ENCODE measurements around the gene SLC16A10. TPM values are rescaled to one million over a fixed set of nuclear protein-coding genes. Genes with fewer than 3 reads are reported as not detected.

The SLC16A10 gene
- total and polyA plus RNA-seq, 2 of the 4 experiments (the other 2 are of a cell fraction) = not detected

- no peaks in the 10 kb centered on the region for H3K4me1 ChIP-seq (ENCODE audit: control insufficient read depth, insufficient read depth, low read length)
- no peaks in the 10 kb centered on the region for H3K36me3 ChIP-seq (ENCODE audit: control insufficient read depth, insufficient read depth, low read length)
- no peak overlapping the region for H3K18ac ChIP-seq (ENCODE audit: low read depth, low read length)
- H2BK20ac ChIP-seq (ENCODE audit: low read depth, low read length) = no peak overlapping the region
- no peak overlapping the region for H2AFZ ChIP-seq (replicated peaks; ENCODE audit: low read length, poor library complexity)
- H2BK15ac ChIP-seq (ENCODE audit: low read depth, low read length) = no peak overlapping the region
- ATAC-seq (ENCODE audit: low read depth) = no peak
- no peak overlapping the region for H3K14ac ChIP-seq (replicated peaks; ENCODE audit: low read depth, low read length)
- H4K91ac ChIP-seq (ENCODE audit: insufficient read depth, low read depth, low read length) = no peak overlapping the region
- ChIA-PET POLR2A (ENCODE audit: unreplicated experiment) (interaction anchor here (0.5 kb wide), 1 partner anchor 61 kb away, joined by 3 read pairs; no protein-coding TSS in a partner anchor), CTCF (no interaction called here)
- no peak overlapping the region for H3K56ac ChIP-seq (ENCODE audit: extremely low read depth, insufficient read depth, low read length)
- TF ChIP-seq, protein P1, sequence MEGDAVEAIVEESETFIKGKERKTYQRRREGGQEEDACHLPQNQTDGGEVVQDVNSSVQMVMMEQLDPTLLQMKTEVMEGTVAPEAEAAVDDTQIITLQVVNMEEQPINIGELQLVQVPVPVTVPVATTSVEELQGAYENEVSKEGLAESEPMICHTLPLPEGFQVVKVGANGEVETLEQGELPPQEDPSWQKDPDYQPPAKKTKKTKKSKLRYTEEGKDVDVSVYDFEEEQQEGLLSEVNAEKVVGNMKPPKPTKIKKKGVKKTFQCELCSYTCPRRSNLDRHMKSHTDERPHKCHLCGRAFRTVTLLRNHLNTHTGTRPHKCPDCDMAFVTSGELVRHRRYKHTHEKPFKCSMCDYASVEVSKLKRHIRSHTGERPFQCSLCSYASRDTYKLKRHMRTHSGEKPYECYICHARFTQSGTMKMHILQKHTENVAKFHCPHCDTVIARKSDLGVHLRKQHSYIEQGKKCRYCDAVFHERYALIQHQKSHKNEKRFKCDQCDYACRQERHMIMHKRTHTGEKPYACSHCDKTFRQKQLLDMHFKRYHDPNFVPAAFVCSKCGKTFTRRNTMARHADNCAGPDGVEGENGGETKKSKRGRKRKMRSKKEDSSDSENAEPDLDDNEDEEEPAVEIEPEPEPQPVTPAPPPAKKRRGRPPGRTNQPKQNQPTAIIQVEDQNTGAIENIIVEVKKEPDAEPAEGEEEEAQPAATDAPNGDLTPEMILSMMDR (conservative IDR thresholded peaks at IDR 0.05; ENCODE audit: low read depth, low read length) = no peak
- TF ChIP-seq RFX5 (IDR thresholded peaks at IDR 0.05; ENCODE audit: low read depth, low read length) (no peak), MXI1 (IDR thresholded peaks at IDR 0.05; ENCODE audit: borderline replicate concordance, low read depth, low read length) (no peak), SMC3 (IDR thresholded peaks at IDR 0.05; ENCODE audit: low read depth, low read length) (no peak), MAFK (IDR thresholded peaks at IDR 0.05; ENCODE audit: low read depth, low read length) (no peak), CEBPB (IDR thresholded peaks at IDR 0.05; ENCODE audit: low read depth, low read length) (0 out of 2 replicates have a peak, but pooled peaks have one; percentile 23), CHD1 (IDR thresholded peaks at IDR 0.05; ENCODE audit: low read depth, low read length) (no peak)
- dilution Hi-C loops (cut with HindIII; ENCODE audit: low sequenced_read_pairs, unreplicated experiment) = no loop called here
- H3K9ac ChIP-seq (ENCODE audit: low read depth, low read length) = no peak overlapping the region
- no peak overlapping the region for H3K4me3 ChIP-seq (ENCODE audit: insufficient read depth, low read depth, low read length)
- H2AK5ac ChIP-seq (ENCODE audit: low read depth, low read length) = no peak overlapping the region
- no peak overlapping the region for H3K27ac ChIP-seq (ENCODE audit: insufficient read depth, low read length)
- no TSS peak for BruUV-seq (replicated peaks)
- no peak overlapping the region for H2BK120ac ChIP-seq (ENCODE audit: low read depth, low read length)
- intact Hi-C loops (cut with micrococcal nuclease) = no loop called here
- H2AK9ac ChIP-seq (replicated peaks; ENCODE audit: low read depth, low read length, poor library complexity) = no peak overlapping the region
- no peak overlapping the region for H3K4me2 ChIP-seq (ENCODE audit: low read depth, low read length)
- no peak overlapping the region for H2BK5ac ChIP-seq (ENCODE audit: low read depth, low read length, poor library complexity, severe bottlenecking)
- H4K20me1 ChIP-seq (ENCODE audit: insufficient read depth, low read length) = no peaks in the 10 kb centered on the region
- no peak overlapping the region for H4K8ac ChIP-seq (ENCODE audit: low read depth in 2 of 2, low read length in 2 of 2)
- H3K79me1 ChIP-seq (ENCODE audit: low read depth in 1 of 2, low read length in 2 of 2) = no peaks in the 10 kb centered on the region
- H3K23ac ChIP-seq (ENCODE audit: low read depth, low read length) = no peak overlapping the region
- in situ Hi-C loops (cut with MboI; ENCODE audit: low sequenced_read_pairs) = no loop called here
- H3K9me1 ChIP-seq (ENCODE audit: insufficient read depth, low read length) = no peaks in the 10 kb centered on the region
- no peak overlapping the region for H3K4ac ChIP-seq (ENCODE audit: low read depth, low read length)
- no peaks in the 10 kb centered on the region for H3K9me3 ChIP-seq (ENCODE audit: control insufficient read depth, insufficient read depth, low read length)
- peaks cover 14% of the 10 kb centered on the region for H3K27me3 ChIP-seq (ENCODE audit: control insufficient read depth, insufficient read depth, low read length)
- WGBS, 2 experiments (ENCODE audit: extremely low coverage in 2 of 2, insufficient read length in 1 of 2) = no CpG with 5 or more reads among the region's 2 CpGs
- no peak overlapping the region for H4K5ac ChIP-seq (ENCODE audit: low read depth, low read length)
- no peak for DNase-seq
Observed at GRCh38 chr6:111176038-111176759, 88.9 kb downstream of the SLC16A10 start.
